Measurements from ENCODE around the gene KIRREL2. TPM values are rescaled to one million over a fixed set of nuclear protein-coding genes. Genes with fewer than 3 reads are reported as not detected.

Gene KIRREL2
- total RNA-seq, 1 experiment from 2014 or later: 0.43 TPM

Other genes starting within 250 kb of the KIRREL2 start
- 12.8 and 18.2 TPM in 2 replicates for gene HAUS5, start 244.2 kb upstream of the KIRREL2 start, total RNA-seq (2014; rRNA removed; shearing (Covaris generic); ENCODE audit: low replicate concordance)
- 103 and 144 TPM in 2 replicates for gene RBM42, start 227.9 kb upstream of the KIRREL2 start, total RNA-seq (2014; rRNA removed; shearing (Covaris generic); ENCODE audit: low replicate concordance)
- gene ETV2, start 215.2 kb upstream of the KIRREL2 start, total RNA-seq (2014; rRNA removed; shearing (Covaris generic); ENCODE audit: low replicate concordance): not detected in 2 replicates
- 377 and 417 TPM in 2 replicates for gene COX6B1, start 208.6 kb upstream of the KIRREL2 start, total RNA-seq (2014; rRNA removed; shearing (Covaris generic); ENCODE audit: low replicate concordance)
- not detected in 2 replicates for gene UPK1A, start 190.4 kb upstream of the KIRREL2 start, total RNA-seq (2014; rRNA removed; shearing (Covaris generic); ENCODE audit: low replicate concordance)
- not detected in 2 replicates for gene ZBTB32, start 152.4 kb upstream of the KIRREL2 start, total RNA-seq (2014; rRNA removed; shearing (Covaris generic); ENCODE audit: low replicate concordance)
- 2.3 and 6.0 TPM in 2 replicates for gene KMT2B, start 138.9 kb upstream of the KIRREL2 start, total RNA-seq (2014; rRNA removed; shearing (Covaris generic); ENCODE audit: low replicate concordance)
- gene IGFLR1, start 114.5 kb upstream of the KIRREL2 start, total RNA-seq (2014; rRNA removed; shearing (Covaris generic); ENCODE audit: low replicate concordance): 0.27 and 2.4 TPM in 2 replicates
- 16.3 and 19.8 TPM in 2 replicates for gene U2AF1L4, start 111.5 kb upstream of the KIRREL2 start, total RNA-seq (2014; rRNA removed; shearing (Covaris generic); ENCODE audit: low replicate concordance)
- 37.6 and 76.2 TPM in 2 replicates for gene PSENEN, start 111.3 kb upstream of the KIRREL2 start, total RNA-seq (2014; rRNA removed; shearing (Covaris generic); ENCODE audit: low replicate concordance)
- gene LIN37, start 108.3 kb upstream of the KIRREL2 start, total RNA-seq (2014; rRNA removed; shearing (Covaris generic); ENCODE audit: low replicate concordance): 2.4 and 4.1 TPM in 2 replicates
- gene HSPB6, start 99.9 kb upstream of the KIRREL2 start, total RNA-seq (2014; rRNA removed; shearing (Covaris generic); ENCODE audit: low replicate concordance): not detected in 2 replicates
- gene PROSER3, start 98.7 kb upstream of the KIRREL2 start, total RNA-seq (2014; rRNA removed; shearing (Covaris generic); ENCODE audit: low replicate concordance): 0.47 and 8.9 TPM in 2 replicates
- gene ARHGAP33, start 81.3 kb upstream of the KIRREL2 start, total RNA-seq (2014; rRNA removed; shearing (Covaris generic); ENCODE audit: low replicate concordance): 0.42 and 1.6 TPM in 2 replicates
- not detected in 2 replicates for gene PRODH2, start 44.1 kb upstream of the KIRREL2 start, total RNA-seq (2014; rRNA removed; shearing (Covaris generic); ENCODE audit: low replicate concordance)
- gene NPHS1, start 4.4 kb upstream of the KIRREL2 start, total RNA-seq (2014; rRNA removed; shearing (Covaris generic); ENCODE audit: low replicate concordance): not detected in 2 replicates
- gene APLP1, start 11.7 kb downstream of the KIRREL2 start, total RNA-seq (2014; rRNA removed; shearing (Covaris generic); ENCODE audit: low replicate concordance): 19.1 and 32.5 TPM in 2 replicates
- gene NFKBID, start 43.6 kb downstream of the KIRREL2 start, total RNA-seq (2014; rRNA removed; shearing (Covaris generic); ENCODE audit: low replicate concordance): 0.81 and 2.1 TPM in 2 replicates
- not detected in 2 replicates for gene HCST, start 45.6 kb downstream of the KIRREL2 start, total RNA-seq (2014; rRNA removed; shearing (Covaris generic); ENCODE audit: low replicate concordance)
- not detected in 2 replicates for gene TYROBP, start 51.4 kb downstream of the KIRREL2 start, total RNA-seq (2014; rRNA removed; shearing (Covaris generic); ENCODE audit: low replicate concordance)
- 2.3 and 2.9 TPM in 2 replicates for gene LRFN3, start 79.5 kb downstream of the KIRREL2 start, total RNA-seq (2014; rRNA removed; shearing (Covaris generic); ENCODE audit: low replicate concordance)
- 46.1 and 77.8 TPM in 2 replicates for gene SDHAF1, start 138.3 kb downstream of the KIRREL2 start, total RNA-seq (2014; rRNA removed; shearing (Covaris generic); ENCODE audit: low replicate concordance)
- 0.22 and 0.23 TPM in 2 replicates for gene SYNE4, start 151.9 kb downstream of the KIRREL2 start, total RNA-seq (2014; rRNA removed; shearing (Covaris generic); ENCODE audit: low replicate concordance)
- 25.1 and 26.1 TPM in 2 replicates for gene ALKBH6, start 157.3 kb downstream of the KIRREL2 start, total RNA-seq (2014; rRNA removed; shearing (Covaris generic); ENCODE audit: low replicate concordance)
- not detected in 2 replicates for gene CLIP3, start 176.0 kb downstream of the KIRREL2 start, total RNA-seq (2014; rRNA removed; shearing (Covaris generic); ENCODE audit: low replicate concordance)
- 0.72 and 2.1 TPM in 2 replicates for gene THAP8, start 197.4 kb downstream of the KIRREL2 start, total RNA-seq (2014; rRNA removed; shearing (Covaris generic); ENCODE audit: low replicate concordance)
- 2.5 and 6.1 TPM in 2 replicates for gene WDR62, start 198.0 kb downstream of the KIRREL2 start, total RNA-seq (2014; rRNA removed; shearing (Covaris generic); ENCODE audit: low replicate concordance)